H9 (cell line): ENCODE measurements around the gene MTOR. TPM values are rescaled to one million over a fixed set of nuclear protein-coding genes. Genes with fewer than 3 reads are reported as not detected.

Source experiments
- DNase-seq: peaks from one replicate; pipeline ENCODE4 v3.0.0-alpha.2; 2017
- H2AFZ ChIP-seq: one replicate; pipeline ENCODE4 v1.6.1; 2013; ENCODE audit warnings: mild to moderate bottlenecking, low read length, control low read depth, moderate library complexity
- H2AK5ac ChIP-seq: 2 replicates; pipeline ENCODE4 v1.6.1; 2013; ENCODE audit warnings: low read length, control low read depth, mixed read lengths; ENCODE audit not compliant: insufficient read length
- H2BK120ac ChIP-seq: one replicate; pipeline ENCODE4 v1.6.1; 2013; ENCODE audit warnings: low read depth, mild to moderate bottlenecking, low read length, control low read depth, inconsistent platforms; ENCODE audit not compliant: poor library complexity, severe bottlenecking
- H2BK12ac ChIP-seq: 2 replicates; pipeline ENCODE4 v1.6.1; 2013; ENCODE audit warnings: low read length, control low read depth, mixed read lengths, low read depth; ENCODE audit not compliant: insufficient read length
- H2BK15ac ChIP-seq: 2 replicates; pipeline ENCODE4 v1.6.1; 2013; ENCODE audit warnings: low read depth, low read length, control low read depth
- H2BK20ac ChIP-seq: one replicate; pipeline ENCODE4 v1.6.1; 2013; ENCODE audit warnings: low read depth, mild to moderate bottlenecking, low read length, control low read depth, inconsistent platforms; ENCODE audit not compliant: poor library complexity, severe bottlenecking
- H2BK5ac ChIP-seq: 2 replicates; pipeline ENCODE4 v1.6.1; 2013; ENCODE audit warnings: low read length, control low read depth, mixed read lengths; ENCODE audit not compliant: insufficient read length
- H3K14ac ChIP-seq: 2 replicates; pipeline ENCODE4 v1.6.1; 2013; ENCODE audit warnings: low read length, control low read depth; ENCODE audit not compliant: insufficient read depth
- H3K18ac ChIP-seq: 2 replicates; pipeline ENCODE4 v1.6.1; 2013; ENCODE audit warnings: low read depth, mild to moderate bottlenecking, mixed read lengths, low read length, control low read depth; ENCODE audit not compliant: insufficient read length
- H3K23ac ChIP-seq: 2 replicates; pipeline ENCODE4 v1.6.1; 2013; ENCODE audit warnings: low read length, control low read depth, mixed read lengths, low read depth; ENCODE audit not compliant: insufficient read length
- H3K23me2 ChIP-seq: 2 replicates; pipeline ENCODE4 v1.6.1; 2013; ENCODE audit warnings: low read depth, mild to moderate bottlenecking, mixed read lengths, low read length, control low read depth; ENCODE audit not compliant: insufficient read length, poor library complexity, severe bottlenecking
- H3K27ac ChIP-seq: 2 replicates; pipeline ENCODE4 v1.5.1; 2013; ENCODE audit warnings: low read length, control low read depth, mixed read lengths, low read depth; ENCODE audit not compliant: insufficient read length
- H3K27me3 ChIP-seq: 2 replicates; pipeline ENCODE4 v1.6.1; 2013; ENCODE audit warnings: low read length, control low read depth, inconsistent platforms; ENCODE audit not compliant: insufficient read depth
- H3K4ac ChIP-seq: 2 replicates; pipeline ENCODE4 v1.6.1; 2013; ENCODE audit warnings: low read depth, mild to moderate bottlenecking, control low read depth, inconsistent platforms, low read length, moderate library complexity
- H3K4me1 ChIP-seq: 2 replicates; pipeline ENCODE4 v1.6.1; 2013; ENCODE audit warnings: low read length, control low read depth, inconsistent platforms; ENCODE audit not compliant: insufficient read depth
- H3K4me2 ChIP-seq: 2 replicates; pipeline ENCODE4 v1.6.1; 2013; ENCODE audit warnings: low read length, control low read depth, mixed read lengths; ENCODE audit not compliant: insufficient read length, insufficient read depth
- H3K56ac ChIP-seq: 2 replicates; pipeline ENCODE4 v1.6.1; 2013; ENCODE audit warnings: low read depth, mild to moderate bottlenecking, mixed read lengths, low read length, control low read depth; ENCODE audit not compliant: insufficient read length
- H3K79me1 ChIP-seq: 2 replicates; pipeline ENCODE4 v1.6.1; 2013; ENCODE audit warnings: low read depth, mild to moderate bottlenecking, moderate library complexity, low read length, control low read depth, inconsistent platforms; ENCODE audit not compliant: insufficient read depth, poor library complexity, severe bottlenecking
- H3K79me2 ChIP-seq: 2 replicates; pipeline ENCODE4 v1.6.1; 2013; ENCODE audit warnings: low read length, control low read depth, inconsistent platforms; ENCODE audit not compliant: insufficient read depth
- H3K9ac ChIP-seq: 2 replicates; pipeline ENCODE4 v1.6.1; 2013; ENCODE audit warnings: low read length, control low read depth, mixed read lengths; ENCODE audit not compliant: insufficient read length; ENCODE audit errors: extremely low read depth
- H3K9me3 ChIP-seq: one replicate; pipeline ENCODE4 v1.6.1; 2013; ENCODE audit warnings: low read depth, low read length, inconsistent platforms; ENCODE audit not compliant: control insufficient read depth
- H3T11ph ChIP-seq: one replicate; pipeline ENCODE4 v1.6.1; 2013; ENCODE audit warnings: mild to moderate bottlenecking, low read length, control low read depth, inconsistent platforms
- H4K20me1 ChIP-seq: one replicate; pipeline ENCODE4 v1.6.1; 2013; ENCODE audit not compliant: control insufficient read depth, insufficient read length, insufficient read depth
- H4K5ac ChIP-seq: 2 replicates; pipeline ENCODE4 v1.6.1; 2013; ENCODE audit warnings: low read depth, mild to moderate bottlenecking, mixed read lengths, low read length, control low read depth; ENCODE audit not compliant: insufficient read length
- H4K8ac ChIP-seq: replicated peaks from 2 replicates; pipeline ENCODE4 v1.6.1; 2013; ENCODE audit warnings: low read length, control low read depth, mixed read lengths, low read depth; ENCODE audit not compliant: insufficient read length
- H4K91ac ChIP-seq: 2 replicates; pipeline ENCODE4 v1.6.1; 2013; ENCODE audit warnings: low read depth, mild to moderate bottlenecking, moderate library complexity, mixed read lengths, low read length, control low read depth; ENCODE audit not compliant: insufficient read length
- H3K27ac Mint-ChIP-seq, 3 experiments: 2 replicates in 2 of 3; 3 replicates in 1 of 3; pipeline ENCODE4 v1.8.0; 2020 to 2021; ENCODE audit warnings: mixed read lengths in 3 of 3, mild to moderate bottlenecking in 1 of 3, moderate library complexity in 1 of 3
- H3K27me3 Mint-ChIP-seq: 2 replicates; pipeline ENCODE4 v1.8.0; 2021; ENCODE audit warnings: low read depth, mild to moderate bottlenecking, moderate library complexity, mixed read lengths
- H3K36me3 Mint-ChIP-seq, 3 experiments: 2 replicates in 2 of 3; 3 replicates in 1 of 3; pipeline ENCODE4 v1.8.0; 2020 to 2021; ENCODE audit warnings: low read depth in 3 of 3, mixed read lengths in 3 of 3; ENCODE audit not compliant: insufficient read depth in 1 of 3
- H3K4me1 Mint-ChIP-seq, 2 experiments: 2 replicates each; pipeline ENCODE4 v1.8.0; 2020; ENCODE audit warnings: mixed read lengths in 2 of 2
- H3K4me3 Mint-ChIP-seq, 2 experiments: 2 replicates in 1 of 2; 3 replicates in 1 of 2; pipeline ENCODE4 v1.8.0; 2020 to 2021; ENCODE audit warnings: mild to moderate bottlenecking in 2 of 2, mixed read lengths in 2 of 2, moderate library complexity in 1 of 2
- H3K9me3 Mint-ChIP-seq, 2 experiments: 2 replicates in 1 of 2; 3 replicates in 1 of 2; pipeline ENCODE4 v1.8.0; 2020; ENCODE audit warnings: mild to moderate bottlenecking in 2 of 2, mixed read lengths in 2 of 2, moderate library complexity in 1 of 2
- WGBS: extraction: QIAGEN DNeasy Blood & Tissue Kit; methylation state at CpG from one replicate; pipeline ENCODE4 v1.1.7; 2013; ENCODE audit warnings: missing lambda C conversion rate, low lambda C conversion rate, mixed read lengths; ENCODE audit not compliant: insufficient read length; ENCODE audit errors: extremely low coverage; 5-methylcytosine and 5-hydroxymethylcytosine counted together
- total RNA-seq: library from RNA; stranded (reverse); gene quantifications from 2 replicates; pipeline ENCODE4 v1.2.1, GENCODE V29; 2021
- TF ChIP-seq, protein P1 (sequence below): fragments of 200-600 bp; sonication (generic); conservative IDR thresholded peaks from 3 replicates; pipeline ENCODE4 v1.8.0; 2021; ENCODE audit warnings: antibody characterized with exemption, mild to moderate bottlenecking

MTOR gene
- total RNA-seq, 1 experiment from 2014 or later: 67.5 TPM

- no peak overlapping the region; a peak in 1 of 7 replicates for H3K27ac Mint-ChIP-seq
- H2BK20ac ChIP-seq: no peak overlapping the region
- peaks cover 36 to 80% (median 61%) of the 10 kb centered on the region in 3 experiments for H3K36me3 Mint-ChIP-seq
- no peaks in the 10 kb centered on the region for H3K27me3 Mint-ChIP-seq
- H2AFZ ChIP-seq: no peak overlapping the region
- peak; percentile 39 for DNase-seq
- H2BK12ac ChIP-seq: no peak overlapping the region
- H3K4me2 ChIP-seq: no peak overlapping the region
- no peaks in the 10 kb centered on the region for H3K79me1 ChIP-seq
- H3T11ph ChIP-seq: no peak overlapping the region
- no peak overlapping the region for H4K91ac ChIP-seq
- H3K4ac ChIP-seq: no peak overlapping the region
- WGBS: no CpG with 5 or more reads among the region's 4 CpGs
- H3K4me1 ChIP-seq: no peaks in the 10 kb centered on the region
- TF ChIP-seq, protein P1, sequence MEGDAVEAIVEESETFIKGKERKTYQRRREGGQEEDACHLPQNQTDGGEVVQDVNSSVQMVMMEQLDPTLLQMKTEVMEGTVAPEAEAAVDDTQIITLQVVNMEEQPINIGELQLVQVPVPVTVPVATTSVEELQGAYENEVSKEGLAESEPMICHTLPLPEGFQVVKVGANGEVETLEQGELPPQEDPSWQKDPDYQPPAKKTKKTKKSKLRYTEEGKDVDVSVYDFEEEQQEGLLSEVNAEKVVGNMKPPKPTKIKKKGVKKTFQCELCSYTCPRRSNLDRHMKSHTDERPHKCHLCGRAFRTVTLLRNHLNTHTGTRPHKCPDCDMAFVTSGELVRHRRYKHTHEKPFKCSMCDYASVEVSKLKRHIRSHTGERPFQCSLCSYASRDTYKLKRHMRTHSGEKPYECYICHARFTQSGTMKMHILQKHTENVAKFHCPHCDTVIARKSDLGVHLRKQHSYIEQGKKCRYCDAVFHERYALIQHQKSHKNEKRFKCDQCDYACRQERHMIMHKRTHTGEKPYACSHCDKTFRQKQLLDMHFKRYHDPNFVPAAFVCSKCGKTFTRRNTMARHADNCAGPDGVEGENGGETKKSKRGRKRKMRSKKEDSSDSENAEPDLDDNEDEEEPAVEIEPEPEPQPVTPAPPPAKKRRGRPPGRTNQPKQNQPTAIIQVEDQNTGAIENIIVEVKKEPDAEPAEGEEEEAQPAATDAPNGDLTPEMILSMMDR: peak; percentile 23; the same call in 1 of the 3 replicates
- no peak overlapping the region for H4K5ac ChIP-seq
- H3K18ac ChIP-seq: no peak overlapping the region
- no peak overlapping the region for H3K14ac ChIP-seq
- H2BK5ac ChIP-seq: no peak overlapping the region
- H3K56ac ChIP-seq: no peak overlapping the region
- no peak overlapping the region for H2BK15ac ChIP-seq
- H2BK120ac ChIP-seq: no peak overlapping the region
- no peaks in the 10 kb centered on the region for H4K20me1 ChIP-seq
- H3K23ac ChIP-seq: no peak overlapping the region
- H2AK5ac ChIP-seq: no peak overlapping the region
- no peak overlapping the region for H3K27ac ChIP-seq
- H4K8ac ChIP-seq: no peak overlapping the region
- no peaks in the 10 kb centered on the region for H3K9me3 ChIP-seq
- no peaks in the 10 kb centered on the region for H3K27me3 ChIP-seq
- H3K4me3 Mint-ChIP-seq: no peak overlapping the region
- H3K79me2 ChIP-seq: no peaks in the 10 kb centered on the region
- H3K9me3 Mint-ChIP-seq: peaks cover 6 to 7% of the 10 kb centered on the region in 2 experiments; a peak in 4 of 5 replicates
- peaks cover 0 to 2% of the 10 kb centered on the region in 2 experiments; a peak in 1 of 4 replicates for H3K4me1 Mint-ChIP-seq
- no peak overlapping the region for H3K9ac ChIP-seq
- no peaks in the 10 kb centered on the region for H3K23me2 ChIP-seq
Observed at GRCh38 chr1:11248169-11248568, 14.2 kb downstream of the MTOR start.
